B cell (primary cell): ENCODE measurements around the gene SORL1. TPM values are rescaled to one million over a fixed set of nuclear protein-coding genes. Genes with fewer than 3 reads are reported as not detected.

Experiments
- ATAC-seq: fragments of 200-7000 bp; cut with Tn5 transposase; one replicate; pipeline ENCODE4 v1.10.0; 2021; ENCODE audit warnings: low read depth, mild to moderate bottlenecking, moderate number of reproducible peaks, moderate library complexity
- CTCF ChIA-PET: fragments of 350-600 bp; sonication (Branson Sonifier 250); formaldehyde crosslinking; loops from one replicate; lab custom pipeline; 2021; ENCODE audit warnings: antibody characterized with exemption, inconsistent platforms; lab: Charles Lee
- POLR2A ChIA-PET: fragments of 350-600 bp; sonication (Branson Sonifier 250); formaldehyde crosslinking; loops from one replicate; lab custom pipeline; 2021; ENCODE audit warnings: antibody characterized with exemption; lab: Charles Lee
- DNase-seq: peaks from one replicate; pipeline ENCODE4 v3.0.0; 2013
- H2AFZ ChIP-seq: 2 replicates; pipeline ENCODE4 v1.6.1; 2012; ENCODE audit warnings: mild to moderate bottlenecking, low read depth, low read length; ENCODE audit not compliant: insufficient read depth, poor library complexity, severe bottlenecking
- H3K27ac ChIP-seq, 2 donors: 1 replicate in 1 of 2; 2 replicates in 1 of 2; pipeline ENCODE4 v1.5.1; 2012 to 2013; ENCODE audit warnings: low read length in 2 of 2, mild to moderate bottlenecking in 2 of 2, moderate library complexity in 1 of 2
- H3K27me3 ChIP-seq, 4 experiments: fragments of 200-600 bp in 1 of 4; sonication (generic) in 1 of 4; replicated peaks in 1 of 4; 1 replicate in 2 of 4; 2 replicates in 2 of 4; pipeline versions ENCODE4 v1.6.1 to v1.7.0; 2013 to 2016; ENCODE audit warnings: low read length in 3 of 4, mild to moderate bottlenecking in 2 of 4, mixed read lengths in 1 of 4, moderate library complexity in 1 of 4; ENCODE audit not compliant: insufficient read depth in 4 of 4, control insufficient read depth in 3 of 4; ENCODE audit errors: control extremely low read depth in 1 of 4
- H3K36me3 ChIP-seq, 2 experiments: replicated peaks in 1 of 2; 1 replicate in 1 of 2; 2 replicates in 1 of 2; pipeline versions ENCODE4 v1.6.1 to v1.7.1; 2013; ENCODE audit warnings: low read length in 1 of 2; ENCODE audit not compliant: insufficient read depth in 2 of 2, control insufficient read depth in 1 of 2; ENCODE audit errors: control extremely low read depth in 1 of 2, extremely low read depth in 1 of 2
- H3K4me1 ChIP-seq, 2 donors: fragments of 200-600 bp in 1 of 2; sonication (generic) in 1 of 2; 1 replicate in 1 of 2; 2 replicates in 1 of 2; pipeline versions ENCODE4 v1.5.1 to v1.6.1; 2013 to 2017; ENCODE audit warnings: low read length in 2 of 2; ENCODE audit not compliant: control insufficient read depth in 2 of 2, insufficient read depth in 2 of 2
- H3K4me2 ChIP-seq: replicated peaks from 2 replicates; pipeline ENCODE3; 2012; ENCODE audit warnings: mild to moderate bottlenecking, low read depth, low read length; ENCODE audit not compliant: poor library complexity, severe bottlenecking
- H3K4me3 ChIP-seq, 5 experiments: fragments of 200-600 bp in 1 of 5; sonication (generic) in 1 of 5; 1 replicate in 3 of 5; 2 replicates in 2 of 5; pipeline versions ENCODE4 v1.5.1 to v1.7.0; 2011 to 2016; ENCODE audit warnings: low read length in 4 of 5, mild to moderate bottlenecking in 4 of 5, low read depth in 2 of 5, control low read depth in 1 of 5, moderate library complexity in 1 of 5; ENCODE audit not compliant: insufficient read depth in 1 of 5; ENCODE audit errors: control extremely low read depth in 1 of 5, extremely low read depth in 1 of 5
- H3K79me2 ChIP-seq: fragments of 200-600 bp; sonication (generic); one replicate; pipeline ENCODE4 v1.6.0; 2016; ENCODE audit warnings: low read length; ENCODE audit not compliant: control insufficient read depth, insufficient read depth
- H3K9ac ChIP-seq: fragments of 200-600 bp; sonication (generic); 2 replicates; pipeline ENCODE4 v1.6.1; 2017; ENCODE audit warnings: mild to moderate bottlenecking, low read length, moderate library complexity
- H3K9me3 ChIP-seq, 3 donors: one replicate each; pipeline versions ENCODE4 v1.6.1 to v1.7.1; 2013; ENCODE audit warnings: low read length in 2 of 3; ENCODE audit not compliant: control insufficient read depth in 2 of 3, insufficient read depth in 1 of 3; ENCODE audit errors: control extremely low read depth in 1 of 3
- H4K20me1 ChIP-seq: 2 replicates; pipeline ENCODE4 v1.6.0; 2012; ENCODE audit warnings: mild to moderate bottlenecking, low read length; ENCODE audit not compliant: insufficient read depth, control insufficient read depth, poor library complexity, severe bottlenecking
- H3K27ac Mint-ChIP-seq: one replicate; pipeline ENCODE4 v1.8.0; 2021; ENCODE audit warnings: mixed read lengths
- H3K27me3 Mint-ChIP-seq: one replicate; pipeline ENCODE4 v1.8.0; 2021; ENCODE audit warnings: mixed read lengths
- H3K4me1 Mint-ChIP-seq: one replicate; pipeline ENCODE4 v1.8.0; 2021; ENCODE audit warnings: mixed read lengths
- H3K4me3 Mint-ChIP-seq: one replicate; pipeline ENCODE4 v1.8.0; 2021; ENCODE audit warnings: mixed read lengths
- H3K9me3 Mint-ChIP-seq: one replicate; pipeline ENCODE4 v1.8.0; 2022; ENCODE audit warnings: mixed read lengths; ENCODE audit not compliant: insufficient read depth
- CTCF ChIP-seq: fragments of 200-600 bp; IDR thresholded peaks from one replicate; pipeline ENCODE4 v1.8.0; 2022; ENCODE audit warnings: antibody characterized with exemption, mild to moderate bottlenecking
- EZH2 ChIP-seq: IDR thresholded peaks from 2 replicates; pipeline ENCODE4 v1.6.1; 2012; ENCODE audit warnings: borderline replicate concordance, low read depth, mild to moderate bottlenecking, moderate library complexity, low read length; ENCODE audit not compliant: insufficient read depth, poor library complexity, severe bottlenecking
- WGBS: methylation state at CpG from one replicate; pipeline ENCODE4 v1.1.5; 2013; ENCODE audit warnings: missing lambda C conversion rate; ENCODE audit not compliant: insufficient coverage; 5-methylcytosine and 5-hydroxymethylcytosine counted together
- intact Hi-C: fragments of 100-400 bp; cut with micrococcal nuclease; formaldehyde crosslinking; loops from one replicate; pipeline ENCODE4 v1.10.0; 2022
- polyA plus RNA-seq: library from polyadenylated mRNA; depleted of rRNA; stranded (reverse); fragments of >200 nt; gene quantifications from 2 replicates; pipeline ENCODE4 v1.2.3, GENCODE V29; 2012
- total RNA-seq, 2 donors: library from RNA; stranded (reverse); fragments of 120-200 nt in 1 of 2; gene quantifications; 1 replicate in 1 of 2; 2 replicates in 1 of 2; pipeline versions ENCODE4 v1.2.3 to v1.2.4, GENCODE V29; 2013 to 2022

SORL1 gene
- total and polyA plus RNA-seq, 2 donors (not counting 1 experiment from before 2014, with no cell fraction given) = 13.0 to 396 TPM

DNA sequence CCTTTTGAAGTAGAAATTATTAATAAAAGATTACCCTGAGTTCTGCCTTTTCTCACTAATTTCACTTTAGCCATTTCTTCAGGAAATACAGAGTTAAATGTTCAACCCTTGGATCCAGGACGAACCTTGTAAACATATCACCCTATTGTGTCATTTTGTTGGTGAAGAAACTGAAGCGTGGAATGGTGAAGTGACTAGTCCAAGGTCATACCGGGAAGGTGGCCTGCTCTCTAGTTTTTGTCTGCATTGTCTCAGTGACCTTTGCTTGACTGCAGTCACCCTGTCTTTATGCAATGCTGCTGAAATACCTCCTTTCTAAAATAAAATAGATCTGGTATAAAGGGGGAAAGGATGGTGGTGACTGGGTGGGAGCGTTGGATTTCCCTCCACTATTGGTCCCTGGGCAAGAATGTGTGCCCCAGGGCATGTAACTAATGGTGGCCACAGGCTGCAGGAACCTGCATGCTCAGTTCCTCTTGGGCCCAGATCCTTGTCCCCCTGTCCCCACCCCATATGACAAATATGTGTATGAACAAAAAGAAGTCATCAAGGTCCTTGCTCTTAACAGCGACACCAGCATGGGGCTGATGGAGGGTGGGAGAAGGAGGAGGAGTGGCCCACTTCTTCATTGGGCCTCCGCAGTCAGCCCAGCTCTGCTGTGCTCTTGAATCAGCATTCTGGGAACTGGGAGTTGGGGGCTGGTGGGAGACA is 1.6 kb downstream of the SORL1 start:
- peaks cover 62% of the 10 kb centered on the region for H3K79me2 ChIP-seq
- H3K4me1 Mint-ChIP-seq = peaks cover 78% of the 10 kb centered on the region
- no peaks in the 10 kb centered on the region for H4K20me1 ChIP-seq
- peak overlapping the region; percentile 37 for H3K27ac Mint-ChIP-seq
- H3K9me3 ChIP-seq = peaks cover 0 to 3% (median 0%) of the 10 kb centered on the region in 3 donors
- H3K27me3 ChIP-seq = peaks cover 0 to 4% (median 0%) of the 10 kb centered on the region in 4 experiments
- H3K36me3 ChIP-seq = no peaks in the 10 kb centered on the region
- peak overlapping the region in 3 of 5 experiments; percentile 65 to 95 (median 76) for H3K4me3 ChIP-seq
- peak overlapping the region; percentile 96 for H3K4me3 Mint-ChIP-seq
- H3K9ac ChIP-seq = peak overlapping the region; percentile 76
- H3K9me3 Mint-ChIP-seq = no peaks in the 10 kb centered on the region
- peak overlapping the region; percentile 50 to 74 for H3K27ac ChIP-seq
- no peak for TF ChIP-seq EZH2
- no peak for TF ChIP-seq CTCF
- H3K4me1 ChIP-seq = peaks cover 51 to 54% of the 10 kb centered on the region in 2 donors
- ChIA-PET CTCF (no interaction called here), POLR2A (no interaction called here)
- 84% methylated on average over 2 of the region's 6 CpGs for WGBS
- DNase-seq (no peak), ATAC-seq (no peak)
- intact Hi-C loops = loop anchor here (2.0 kb wide), 2 partner anchors 13 to 137 kb away; no protein-coding TSS in a partner anchor
- no peaks in the 10 kb centered on the region for H3K27me3 Mint-ChIP-seq
- H3K4me2 ChIP-seq = peak overlapping the region; percentile 82
- H2AFZ ChIP-seq = no peak overlapping the region

GRCh38 chr11:121455115-121455514 is 3.0 kb downstream of the SORL1 start:
- H3K4me1 ChIP-seq = peaks cover 38 to 40% of the 10 kb centered on the region in 2 donors
- TF ChIP-seq CTCF (no peak), EZH2 (no peak)
- ChIA-PET CTCF (no interaction called here), POLR2A (interaction anchor here (0.5 kb wide), 1 partner anchor 11 kb away, joined by 4 read pairs; no protein-coding TSS in a partner anchor)
- no peak for ATAC-seq
- no peak overlapping the region for H2AFZ ChIP-seq
- Mint-ChIP-seq H3K4me1 (peaks cover 77% of the 10 kb centered on the region), H3K27ac (peak overlapping the region; percentile 37), H3K27me3 (no peaks in the 10 kb centered on the region), H3K4me3 (peak overlapping the region; percentile 96), H3K9me3 (no peaks in the 10 kb centered on the region)
- no peak overlapping the region for H3K9ac ChIP-seq
- intact Hi-C loops = no loop called here
- peak overlapping the region in 1 of 5 experiments; percentile 95 for H3K4me3 ChIP-seq
- no peaks in the 10 kb centered on the region for H3K9me3 ChIP-seq
- H3K4me2 ChIP-seq = no peak overlapping the region
- WGBS = 100% methylated on average over 2 of the region's 3 CpGs
- no peaks in the 10 kb centered on the region for H3K36me3 ChIP-seq
- H3K27ac ChIP-seq = peak overlapping the region; percentile 13 to 74
- no peak for DNase-seq
- no peaks in the 10 kb centered on the region for H4K20me1 ChIP-seq
- H3K27me3 ChIP-seq = peaks cover 0 to 4% (median 0%) of the 10 kb centered on the region in 4 experiments
- H3K79me2 ChIP-seq = peaks cover 67% of the 10 kb centered on the region
